Measurements from ENCODE around the gene SPRR1A. TPM values are rescaled to one million over a fixed set of nuclear protein-coding genes. Genes with fewer than 3 reads are reported as not detected.

The SPRR1A gene
- total RNA-seq, 1 donor from 2014 or later, result not detected

- Mint-ChIP-seq H3K9me3 (ENCODE audit: unreplicated experiment) (no peaks in the 10 kb centered on the region), H3K4me1 (ENCODE audit: unreplicated experiment) (no peaks in the 10 kb centered on the region), H3K4me3 (ENCODE audit: unreplicated experiment) (no peak overlapping the region), H3K27ac (ENCODE audit: unreplicated experiment) (no peak overlapping the region), H3K27me3 (ENCODE audit: unreplicated experiment) (peaks cover under 1% of the 10 kb centered on the region), H3K36me3 (ENCODE audit: low read depth, unreplicated experiment) (no peaks in the 10 kb centered on the region)
- no peak for TF ChIP-seq CTCF (IDR thresholded peaks at IDR 0.05; ENCODE audit: unreplicated experiment)
- DNase-seq (ENCODE audit: low spot score), result no peak
Observed at GRCh38 chr1:152959273-152959672, 24.6 kb upstream of the SPRR1A start.

GRCh38 chr1:152959801-152960451 is 24.0 kb upstream of the SPRR1A start:
- no peak for TF ChIP-seq CTCF (IDR thresholded peaks at IDR 0.05; ENCODE audit: unreplicated experiment)
- H3K27ac Mint-ChIP-seq (ENCODE audit: unreplicated experiment), result no peak overlapping the region
- H3K4me3 Mint-ChIP-seq (ENCODE audit: unreplicated experiment), result no peak overlapping the region
- no peak for DNase-seq (ENCODE audit: low spot score)
- no peaks in the 10 kb centered on the region for H3K36me3 Mint-ChIP-seq (ENCODE audit: low read depth, unreplicated experiment)
- H3K9me3 Mint-ChIP-seq (ENCODE audit: unreplicated experiment), result no peaks in the 10 kb centered on the region
- no peaks in the 10 kb centered on the region for H3K4me1 Mint-ChIP-seq (ENCODE audit: unreplicated experiment)
- H3K27me3 Mint-ChIP-seq (ENCODE audit: unreplicated experiment), result peaks cover 1% of the 10 kb centered on the region

- peaks cover 4% of the 10 kb centered on the region for H3K27me3 Mint-ChIP-seq (ENCODE audit: unreplicated experiment)
- no peaks in the 10 kb centered on the region for H3K9me3 Mint-ChIP-seq (ENCODE audit: unreplicated experiment)
- no peak for TF ChIP-seq CTCF (IDR thresholded peaks at IDR 0.05; ENCODE audit: unreplicated experiment)
- no peak for DNase-seq (ENCODE audit: low spot score)
- no peak overlapping the region for H3K27ac Mint-ChIP-seq (ENCODE audit: unreplicated experiment)
- no peaks in the 10 kb centered on the region for H3K4me1 Mint-ChIP-seq (ENCODE audit: unreplicated experiment)
- no peak overlapping the region for H3K4me3 Mint-ChIP-seq (ENCODE audit: unreplicated experiment)
- no peaks in the 10 kb centered on the region for H3K36me3 Mint-ChIP-seq (ENCODE audit: low read depth, unreplicated experiment)
Observed at GRCh38 chr1:152960452-152961044, 23.3 kb upstream of the SPRR1A start.

- Mint-ChIP-seq H3K9me3 (ENCODE audit: unreplicated experiment) (no peaks in the 10 kb centered on the region), H3K27ac (ENCODE audit: unreplicated experiment) (no peak overlapping the region), H3K4me1 (ENCODE audit: unreplicated experiment) (no peaks in the 10 kb centered on the region), H3K36me3 (ENCODE audit: low read depth, unreplicated experiment) (no peaks in the 10 kb centered on the region), H3K4me3 (ENCODE audit: unreplicated experiment) (no peak overlapping the region), H3K27me3 (ENCODE audit: unreplicated experiment) (peaks cover 4% of the 10 kb centered on the region)
- no peak for DNase-seq (ENCODE audit: low spot score)
- TF ChIP-seq CTCF (IDR thresholded peaks at IDR 0.05; ENCODE audit: unreplicated experiment), result no peak
Observed at GRCh38 chr1:152961226-152961891, 22.5 kb upstream of the SPRR1A start.

- no peak for DNase-seq (ENCODE audit: low spot score)
- no peaks in the 10 kb centered on the region for H3K9me3 Mint-ChIP-seq (ENCODE audit: unreplicated experiment)
- H3K36me3 Mint-ChIP-seq (ENCODE audit: low read depth, unreplicated experiment), result no peaks in the 10 kb centered on the region
- peaks cover 7% of the 10 kb centered on the region for H3K27me3 Mint-ChIP-seq (ENCODE audit: unreplicated experiment)
- TF ChIP-seq CTCF (IDR thresholded peaks at IDR 0.05; ENCODE audit: unreplicated experiment), result no peak
- no peak overlapping the region for H3K4me3 Mint-ChIP-seq (ENCODE audit: unreplicated experiment)
- no peaks in the 10 kb centered on the region for H3K4me1 Mint-ChIP-seq (ENCODE audit: unreplicated experiment)
- H3K27ac Mint-ChIP-seq (ENCODE audit: unreplicated experiment), result no peak overlapping the region
Observed at GRCh38 chr1:152962876-152963415, 20.9 kb upstream of the SPRR1A start.
